WERI-Rb-1 (cell line): ENCODE data around the gene PITX2.

Experiments used
- DNase-seq: peaks from one replicate; pipeline ENCODE4 v3.0.0-alpha.2; 2020
- H3K27ac ChIP-seq: fragments of 250-450 bp; sonication (Bioruptor Pico); 2 replicates; pipeline ENCODE4 v1.5.1; 2020; ENCODE audit warnings: mild to moderate bottlenecking, moderate library complexity
- H3K27me3 ChIP-seq: fragments of 250-450 bp; sonication (Bioruptor Pico); 2 replicates; pipeline ENCODE4 v1.5.1; 2021; ENCODE audit warnings: mild to moderate bottlenecking, low read depth, moderate library complexity; ENCODE audit not compliant: insufficient read depth, severe bottlenecking
- H3K36me3 ChIP-seq: fragments of 250-450 bp; sonication (Bioruptor Pico); 2 replicates; pipeline ENCODE4 v1.5.1; 2020; ENCODE audit warnings: mild to moderate bottlenecking, moderate library complexity
- H3K4me3 ChIP-seq: 2 replicates; pipeline ENCODE4 v1.5.1; 2011; ENCODE audit warnings: low read depth, mild to moderate bottlenecking, control low read depth, low read length
- H3K9me3 ChIP-seq: fragments of 250-450 bp; sonication (Bioruptor Pico); 2 replicates; pipeline ENCODE4 v1.5.1; 2021; ENCODE audit warnings: mild to moderate bottlenecking, moderate library complexity; ENCODE audit not compliant: severe bottlenecking
- TF ChIP-seq, protein P1 (sequence below): IDR thresholded peaks from 2 replicates; pipeline ENCODE4 v1.5.1; 2011; ENCODE audit warnings: low read depth, mild to moderate bottlenecking, control low read depth, inconsistent platforms, low read length

The PITX2 gene

DNA sequence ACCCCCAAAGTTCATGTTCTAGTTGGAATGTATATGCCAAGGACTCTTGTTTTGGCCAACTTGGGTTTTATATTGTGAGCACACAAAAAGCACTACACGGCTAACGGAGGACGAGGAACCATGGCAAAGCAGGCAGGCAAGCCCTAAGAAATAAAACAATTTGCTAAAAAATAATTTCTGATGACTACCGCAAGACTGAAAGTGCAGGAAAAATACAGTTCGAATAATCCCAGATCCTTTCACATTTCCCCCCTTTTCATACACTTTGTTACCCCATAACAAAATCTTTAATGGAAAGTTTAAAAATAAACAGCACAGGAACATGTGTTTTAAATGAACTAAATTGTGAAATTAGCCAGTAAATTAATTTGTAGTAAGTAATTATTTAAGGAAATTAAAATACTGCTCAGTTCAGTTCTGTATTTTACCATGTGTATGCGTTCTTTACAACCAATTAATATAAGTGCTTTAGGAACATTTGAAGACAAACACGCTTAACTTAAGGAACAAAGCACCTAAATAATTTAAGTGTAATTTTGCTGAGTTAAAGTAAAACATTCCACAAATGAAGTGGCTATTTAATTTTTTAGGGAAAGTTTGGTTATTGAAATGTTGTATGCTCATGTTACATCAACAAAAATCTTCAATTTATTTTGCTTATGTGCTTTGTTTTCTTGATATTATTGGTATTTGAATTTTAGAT, 12.4 kb upstream of the PITX2 start:
- DNase-seq: no peak
- Histone ChIP-seq H3K9me3 (peaks cover 43% of the 10 kb centered on the region), H3K27me3 (peaks cover 99% of the 10 kb centered on the region), H3K27ac (no peak overlapping the region), H3K4me3 (no peak overlapping the region), H3K36me3 (no peaks in the 10 kb centered on the region)
- TF ChIP-seq, protein P1, sequence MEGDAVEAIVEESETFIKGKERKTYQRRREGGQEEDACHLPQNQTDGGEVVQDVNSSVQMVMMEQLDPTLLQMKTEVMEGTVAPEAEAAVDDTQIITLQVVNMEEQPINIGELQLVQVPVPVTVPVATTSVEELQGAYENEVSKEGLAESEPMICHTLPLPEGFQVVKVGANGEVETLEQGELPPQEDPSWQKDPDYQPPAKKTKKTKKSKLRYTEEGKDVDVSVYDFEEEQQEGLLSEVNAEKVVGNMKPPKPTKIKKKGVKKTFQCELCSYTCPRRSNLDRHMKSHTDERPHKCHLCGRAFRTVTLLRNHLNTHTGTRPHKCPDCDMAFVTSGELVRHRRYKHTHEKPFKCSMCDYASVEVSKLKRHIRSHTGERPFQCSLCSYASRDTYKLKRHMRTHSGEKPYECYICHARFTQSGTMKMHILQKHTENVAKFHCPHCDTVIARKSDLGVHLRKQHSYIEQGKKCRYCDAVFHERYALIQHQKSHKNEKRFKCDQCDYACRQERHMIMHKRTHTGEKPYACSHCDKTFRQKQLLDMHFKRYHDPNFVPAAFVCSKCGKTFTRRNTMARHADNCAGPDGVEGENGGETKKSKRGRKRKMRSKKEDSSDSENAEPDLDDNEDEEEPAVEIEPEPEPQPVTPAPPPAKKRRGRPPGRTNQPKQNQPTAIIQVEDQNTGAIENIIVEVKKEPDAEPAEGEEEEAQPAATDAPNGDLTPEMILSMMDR: no peak

DNA sequence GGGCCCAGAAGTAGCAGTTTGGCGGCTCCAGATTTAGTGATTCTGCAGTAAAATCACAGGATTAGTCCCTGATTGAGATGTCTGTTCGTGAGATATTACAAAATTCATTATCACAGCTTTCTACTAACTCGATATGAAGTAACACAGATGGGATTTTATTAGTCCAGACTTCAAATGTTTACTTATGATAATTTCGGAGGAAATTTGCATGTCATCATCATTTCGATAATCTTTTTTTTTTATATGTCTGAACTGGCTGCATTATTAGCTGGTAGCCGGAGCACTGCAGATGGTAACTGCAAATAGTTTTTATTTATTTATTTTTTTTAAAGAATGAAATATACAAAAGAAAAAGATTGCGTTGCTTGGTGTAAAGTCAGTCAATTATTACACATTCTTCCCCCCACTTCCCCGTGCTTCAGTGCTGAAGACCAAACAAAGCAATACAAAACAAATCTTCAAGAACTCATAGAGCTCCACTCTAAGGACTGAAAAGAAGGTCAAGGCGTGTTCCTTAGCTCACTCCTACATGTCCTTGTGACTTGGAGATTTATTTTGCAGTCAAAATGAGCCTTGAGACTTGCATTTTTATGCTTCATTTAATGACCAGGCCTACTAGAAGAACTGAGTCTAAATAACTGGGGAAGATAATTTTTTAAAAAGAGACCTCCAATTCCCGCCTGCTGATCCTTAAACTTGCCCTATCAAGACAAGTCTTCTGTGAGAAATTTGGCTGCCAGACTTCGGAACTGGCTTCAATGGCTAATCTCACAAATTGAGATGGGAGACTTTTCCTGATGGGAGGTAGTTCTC, 11.7 kb upstream of the PITX2 start:
- H3K27me3 ChIP-seq: peaks cover 99% of the 10 kb centered on the region
- no peak overlapping the region for H3K4me3 ChIP-seq
- H3K36me3 ChIP-seq: no peaks in the 10 kb centered on the region
- no peak overlapping the region for H3K27ac ChIP-seq
- TF ChIP-seq, protein P1: no peak
- DNase-seq: no peak
- H3K9me3 ChIP-seq: peaks cover 45% of the 10 kb centered on the region

DNA sequence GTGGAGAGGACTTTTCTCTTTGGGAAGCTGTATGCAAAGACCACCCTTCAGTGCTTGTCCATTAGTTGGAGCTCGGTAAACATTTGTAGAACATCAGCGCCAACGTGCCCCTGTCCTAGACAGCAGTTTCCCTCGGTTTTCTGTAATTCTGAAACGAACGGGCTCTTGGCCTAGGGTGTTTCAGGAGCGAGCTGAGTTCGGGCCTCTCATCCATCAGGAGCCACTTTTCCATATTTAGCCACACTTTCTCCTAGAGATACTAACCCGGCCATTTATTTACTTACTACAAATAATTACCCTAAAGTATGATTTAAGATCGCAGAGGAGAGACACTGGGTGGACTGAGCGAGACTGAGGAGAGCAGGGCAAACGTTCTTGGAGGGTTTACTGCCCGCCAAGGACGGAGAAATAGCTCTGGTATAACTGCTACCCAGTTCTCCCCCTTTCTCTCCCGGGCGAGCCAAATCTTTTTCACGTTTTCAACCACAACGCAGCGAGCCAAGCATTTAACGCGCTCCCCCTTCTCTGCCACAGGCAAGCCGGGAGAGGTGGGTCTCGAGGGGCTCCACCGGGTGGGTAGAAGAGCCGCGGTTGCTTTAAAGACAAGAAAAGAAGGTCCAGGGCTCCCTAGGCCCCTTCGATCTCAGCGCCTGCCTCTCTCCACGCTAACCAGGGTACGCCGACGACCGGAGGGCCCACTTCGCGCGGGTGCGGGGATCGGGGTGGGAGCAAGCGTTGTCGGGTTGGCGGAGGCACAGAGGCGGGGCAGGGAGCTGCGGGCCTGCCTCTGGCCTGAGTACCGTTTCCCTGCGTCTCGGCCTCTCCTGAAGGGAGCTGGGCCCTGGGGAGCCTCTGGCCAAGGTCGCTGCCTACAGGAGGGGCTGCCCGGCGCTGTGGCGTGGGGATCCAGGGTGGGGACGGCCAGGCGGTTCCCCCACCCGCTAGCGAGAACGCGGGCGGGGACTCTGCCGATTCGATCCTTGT, 10.8 kb upstream of the PITX2 start:
- Histone ChIP-seq H3K36me3 (no peaks in the 10 kb centered on the region), H3K4me3 (no peak overlapping the region), H3K27me3 (peaks cover 99% of the 10 kb centered on the region), H3K9me3 (peaks cover 46% of the 10 kb centered on the region), H3K27ac (no peak overlapping the region)
- no peak for DNase-seq
- TF ChIP-seq, protein P1: no peak

DNA sequence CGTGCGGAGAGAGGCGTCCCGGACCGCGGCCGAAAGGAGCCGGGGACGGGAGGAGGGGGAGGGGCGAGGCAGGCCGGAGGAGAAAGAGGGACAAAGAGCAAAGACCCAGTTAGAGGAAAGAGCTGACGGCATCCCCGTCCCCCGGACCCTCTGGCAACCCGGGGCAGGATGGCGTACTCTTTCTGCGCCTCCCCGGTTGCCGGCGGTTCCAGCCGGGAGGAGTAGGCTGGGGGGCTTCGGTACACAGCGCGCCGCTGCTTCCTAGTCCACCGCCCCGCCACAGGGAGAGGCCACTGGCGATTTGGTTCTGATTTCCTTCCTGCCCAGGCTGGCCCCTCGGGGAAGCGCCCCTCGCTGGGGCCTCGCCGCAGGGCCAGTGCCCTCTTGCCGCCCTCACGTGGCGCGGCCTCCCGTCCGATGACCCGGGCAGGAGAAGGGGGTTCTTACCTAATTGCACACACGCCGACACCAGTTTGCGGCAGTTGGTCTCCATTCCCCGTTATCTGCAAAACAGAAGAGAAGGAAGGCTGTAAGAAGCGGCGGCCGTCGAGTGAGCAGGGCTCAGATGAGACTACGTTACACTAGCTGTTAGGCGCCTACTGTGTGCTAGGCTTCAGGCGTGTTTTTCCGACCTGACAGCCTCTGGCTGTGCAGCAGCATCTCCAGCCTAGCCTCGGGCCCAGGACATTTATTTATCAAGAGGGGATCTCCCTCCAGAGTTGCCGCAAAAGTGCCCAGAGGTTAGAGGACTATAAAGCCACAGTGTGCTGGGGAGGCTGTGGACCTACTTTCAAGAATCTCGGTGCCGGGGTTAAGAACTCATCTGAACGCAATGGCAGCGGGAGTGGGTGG, 9.9 kb upstream of the PITX2 start:
- H3K4me3 ChIP-seq: peak overlapping the region; percentile 31
- TF ChIP-seq, protein P1: no peak
- H3K36me3 ChIP-seq: no peaks in the 10 kb centered on the region
- peaks cover 45% of the 10 kb centered on the region for H3K9me3 ChIP-seq
- no peak overlapping the region for H3K27ac ChIP-seq
- DNase-seq: no peak
- H3K27me3 ChIP-seq: peaks cover 99% of the 10 kb centered on the region
